Bronchial epithelial cell (primary cell): Measurements from ENCODE around the gene STK39. TPM values are rescaled to one million over a fixed set of nuclear protein-coding genes. Genes with fewer than 3 reads are reported as not detected.

Source experiments
- DNase-seq: peaks from one replicate; pipeline ENCODE4 v3.0.0-alpha.2; 2010; ENCODE audit warnings: low read depth
- FAIRE-seq: peaks from 2 replicates; lab custom pipeline; 2011; peaks lifted over from hg19 to GRCh38; lab: Jason Lieb, UNC
- H3K27me3 ChIP-seq: 2 replicates; pipeline ENCODE4 v1.5.1; 2011; ENCODE audit warnings: low read length; ENCODE audit not compliant: control insufficient read depth, insufficient read depth
- H3K36me3 ChIP-seq: 2 replicates; pipeline ENCODE4 v1.5.1; 2011; ENCODE audit warnings: low read length; ENCODE audit not compliant: control insufficient read depth, insufficient read depth
- H3K4me3 ChIP-seq: 2 replicates; pipeline ENCODE4 v1.5.1; 2011; ENCODE audit warnings: mild to moderate bottlenecking, low read depth, low read length, control low read depth
- CTCF ChIP-seq: IDR thresholded peaks from 2 replicates; pipeline ENCODE4 v1.5.1; 2011; ENCODE audit warnings: mild to moderate bottlenecking, moderate library complexity, low read length, control low read depth, inconsistent platforms; ENCODE audit not compliant: insufficient read depth, severe bottlenecking
- total RNA-seq: library from RNA; depleted of rRNA; stranded (reverse); fragments of >200 nt; gene quantifications from 2 replicates; pipeline ENCODE4 v1.2.1, GENCODE V29; 2014

STK39 gene
- total RNA-seq, 1 donor from 2014 or later: 20.3 TPM

- Histone ChIP-seq H3K27me3 (no peaks in the 10 kb centered on the region), H3K36me3 (no peaks in the 10 kb centered on the region), H3K4me3 (no peak overlapping the region)
- no peak for FAIRE-seq
- no peak for TF ChIP-seq CTCF
- DNase-seq: no peak
Measured at GRCh38 chr2:168015274-168015953, 232.0 kb downstream of the STK39 start.

- no peaks in the 10 kb centered on the region for H3K36me3 ChIP-seq
- DNase-seq: no peak
- FAIRE-seq: no peak
- no peaks in the 10 kb centered on the region for H3K27me3 ChIP-seq
- H3K4me3 ChIP-seq: no peak overlapping the region
- no peak for TF ChIP-seq CTCF
Measured at GRCh38 chr2:168009900-168010299, 237.5 kb downstream of the STK39 start.

GRCh38 chr2:168008646-168009195, 238.7 kb downstream of the STK39 start:
- no peak for TF ChIP-seq CTCF
- no peaks in the 10 kb centered on the region for H3K36me3 ChIP-seq
- H3K27me3 ChIP-seq: no peaks in the 10 kb centered on the region
- FAIRE-seq (no peak), DNase-seq (no peak)
- no peak overlapping the region for H3K4me3 ChIP-seq

- DNase-seq: no peak
- FAIRE-seq: no peak
- TF ChIP-seq CTCF: no peak
- H3K36me3 ChIP-seq: no peaks in the 10 kb centered on the region
- no peaks in the 10 kb centered on the region for H3K27me3 ChIP-seq
- no peak overlapping the region for H3K4me3 ChIP-seq
Measured at GRCh38 chr2:168006498-168006897, 240.9 kb downstream of the STK39 start.

- no peak overlapping the region for H3K4me3 ChIP-seq
- no peaks in the 10 kb centered on the region for H3K27me3 ChIP-seq
- no peaks in the 10 kb centered on the region for H3K36me3 ChIP-seq
- DNase-seq: no peak
- no peak for FAIRE-seq
- TF ChIP-seq CTCF: no peak
Measured at GRCh38 chr2:168005586-168005985, 241.8 kb downstream of the STK39 start.
